NOMO-1 treated with DMSO at 0.1 percent for 48 hours (cell line): ENCODE data around the gene MTIF2.
A peak's percentile ranks its signal among the peaks of the same experiment; 100 is the strongest.
"Not testable (repeated sequence)": the region's sequence is repeated elsewhere in the genome, so short reads cannot be mapped to it uniquely, and the experiment has no call there.

Experiments
- DNase-seq: peaks from one replicate; lab custom pipeline; 2025; ENCODE audit not compliant: unreplicated experiment; lab: John Stamatoyannopoulos, UW

Gene MTIF2

GRCh38 chr2:55268907-55269644, at the start of gene MTIF2:
Gene MTIF2 (minus strand): TSS chr2:55269231. CDS start chr2:55263858, 5,373 bp downstream.
- DNase-seq, result peak; percentile 92

- DNase-seq, result no peak
Observed at GRCh38 chr2:55314985-55315384, 46.0 kb upstream of the MTIF2 start.

GRCh38 chr2:55311444-55311870, 42.4 kb upstream of the MTIF2 start:
- DNase-seq, result peak; percentile 70

GRCh38 chr2:55309446-55309845, 40.4 kb upstream of the MTIF2 start:
- no peak for DNase-seq

GRCh38 chr2:55302241-55302640, 33.2 kb upstream of the MTIF2 start:
- DNase-seq, result no peak

GRCh38 chr2:55301277-55301676, 32.2 kb upstream of the MTIF2 start:
- DNase-seq, result no peak

- DNase-seq, result no peak
Observed at GRCh38 chr2:55296393-55296792, 27.4 kb upstream of the MTIF2 start.

GRCh38 chr2:55283083-55283482, 14.1 kb upstream of the MTIF2 start:
- DNase-seq, result no peak

GRCh38 chr2:55282110-55282917, 13.3 kb upstream of the MTIF2 start:
- peak; percentile 91 for DNase-seq

GRCh38 chr2:55280851-55281546, 12.0 kb upstream of the MTIF2 start:
- not testable (repeated sequence) for DNase-seq

GRCh38 chr2:55279859-55280424, 10.9 kb upstream of the MTIF2 start:
- DNase-seq, result not testable (repeated sequence)

- not testable (repeated sequence) for DNase-seq
Observed at GRCh38 chr2:55279214-55279835, 10.3 kb upstream of the MTIF2 start.

GRCh38 chr2:55277310-55277709, 8.3 kb upstream of the MTIF2 start:
- no peak for DNase-seq

GRCh38 chr2:55274346-55274745, 5.3 kb upstream of the MTIF2 start:
- DNase-seq, result not testable (repeated sequence)

GRCh38 chr2:55269645-55269990, 587 bp upstream of the MTIF2 start:
- no peak for DNase-seq

GRCh38 chr2:55268288-55268906, 634 bp downstream of the MTIF2 start:
- DNase-seq, result no peak

GRCh38 chr2:55259586-55259985, 9.4 kb downstream of the MTIF2 start:
- not testable (repeated sequence) for DNase-seq

GRCh38 chr2:55252832-55253231, 16.2 kb downstream of the MTIF2 start:
- DNase-seq, result peak; percentile 6

GRCh38 chr2:55247025-55247424, 22.0 kb downstream of the MTIF2 start:
- no peak for DNase-seq

- DNase-seq, result no peak
Observed at GRCh38 chr2:55245411-55245810, 23.6 kb downstream of the MTIF2 start.
